K562 (cell line): Measurements from ENCODE around the gene PSMB10. TPM values are rescaled to one million over a fixed set of nuclear protein-coding genes. Genes with fewer than 3 reads are reported as not detected.
A peak's percentile ranks its signal among the peaks of the same experiment; 100 is the strongest.

Source experiments
- BCOR ChIP-seq: fragments of 450-650 bp; IDR thresholded peaks from 2 replicates; pipeline ENCODE4 v1.6.1; 2016
- BHLHE40 ChIP-seq: IDR thresholded peaks from 2 replicates; pipeline ENCODE4 v1.6.1; 2011; ENCODE audit warnings: low read length, improper control_type of control experiment
- CSDE1 ChIP-seq, 2 experiments: fragments of 450-650 bp; IDR thresholded peaks; 2 replicates each; pipeline ENCODE4 v1.6.1; 2016; ENCODE audit warnings: mild to moderate bottlenecking in 1 of 2
- ELF1 ChIP-seq: fragments of 200-800 bp; sonication (Bioruptor generic); IDR thresholded peaks from 2 replicates; pipeline ENCODE4 v1.6.1; 2016; ENCODE audit warnings: missing genetic modification characterization, missing compliant biosample characterization
- HMGN3 ChIP-seq: IDR thresholded peaks from 2 replicates; pipeline ENCODE4 v1.6.1; 2011; ENCODE audit warnings: borderline replicate concordance, low read depth, mild to moderate bottlenecking, mixed read lengths, low read length; ENCODE audit not compliant: insufficient read length; ENCODE audit errors: extremely low read depth
- IFI16 ChIP-seq: fragments of 250-450 bp; sonication (Bioruptor Pico); IDR thresholded peaks from 2 replicates; pipeline ENCODE4 v2.1.2; 2022; ENCODE audit warnings: mild to moderate bottlenecking, inconsistent platforms
- KAT8 ChIP-seq: fragments of 450-650 bp; IDR thresholded peaks from 2 replicates; pipeline ENCODE4 v1.6.1; 2016; ENCODE audit warnings: low read depth, mild to moderate bottlenecking
- MAX ChIP-seq: sonication (generic); formaldehyde crosslinking; IDR thresholded peaks from 2 replicates; pipeline ENCODE4 v1.9.0; 2022; ENCODE audit warnings: mild to moderate bottlenecking, missing genetic modification reagents
- NCOA2 ChIP-seq, 2 experiments: fragments of 450-650 bp; IDR thresholded peaks; 2 replicates each; pipeline ENCODE4 v1.6.1; 2018; ENCODE audit warnings: mild to moderate bottlenecking in 2 of 2, moderate library complexity in 1 of 2; ENCODE audit not compliant: partially characterized antibody in 2 of 2
- NFE2 ChIP-seq: IDR thresholded peaks from 2 replicates; pipeline ENCODE4 v1.6.1; 2014; ENCODE audit warnings: antibody characterized with exemption, low read depth
- PURB ChIP-seq: sonication (generic); formaldehyde crosslinking; IDR thresholded peaks from 2 replicates; pipeline ENCODE4 v1.9.0; 2021; ENCODE audit warnings: low read depth, mild to moderate bottlenecking, missing genetic modification reagents
- REST ChIP-seq, 2 experiments: fragments of 450-650 bp; formaldehyde crosslinking in 1 of 2; IDR thresholded peaks; 2 replicates each; pipeline versions ENCODE4 v1.4.0 to v1.6.1; 2014 to 2020; ENCODE audit warnings: mild to moderate bottlenecking in 2 of 2, borderline replicate concordance in 1 of 2, low read depth in 1 of 2
- RFX1 ChIP-seq: fragments of 450-650 bp; IDR thresholded peaks from 2 replicates; pipeline ENCODE4 v1.6.1; 2016; ENCODE audit warnings: mild to moderate bottlenecking, moderate library complexity
- ZFP30 ChIP-seq: fragments of 250-450 bp; sonication (Bioruptor Pico); IDR thresholded peaks from 2 replicates; pipeline ENCODE4 v1.8.0; 2022; ENCODE audit warnings: moderate library complexity, mild to moderate bottlenecking, inconsistent platforms, borderline replicate concordance
- ZNF253 ChIP-seq: fragments of 250-450 bp; sonication (Bioruptor Pico); conservative IDR thresholded peaks from 2 replicates; pipeline ENCODE4 v1.6.1; 2021; ENCODE audit warnings: mild to moderate bottlenecking
- ZNF263 ChIP-seq: sonication (generic); formaldehyde crosslinking; IDR thresholded peaks from 2 replicates; pipeline ENCODE4 v1.8.0; 2022; ENCODE audit warnings: mild to moderate bottlenecking, missing genetic modification reagents, borderline replicate concordance
- ZNF324 ChIP-seq: fragments of 250-450 bp; sonication (Bioruptor Pico); IDR thresholded peaks from 2 replicates; pipeline ENCODE4 v1.4.0; 2020; ENCODE audit warnings: mild to moderate bottlenecking
- ZNF507 ChIP-seq: conservative IDR thresholded peaks from 2 replicates; pipeline ENCODE4 v1.6.1; 2017; ENCODE audit warnings: missing genetic modification characterization, missing compliant biosample characterization
- polyA plus RNA-seq, 8 experiments: library from polyadenylated mRNA; depleted of rRNA in 4 of 8; stranded (reverse) in 5 of 8; unstranded in 3 of 8; fragments of >200 nt; fragmentation: Nextera tagmentation in 2 of 8; fragmentation: Illumina TruSeq in 1 of 8; extraction: Ambion mirVana in 2 of 8; extraction: Trizol in 1 of 8; gene quantifications; 2 replicates each; pipeline versions ENCODE4 v1.2.1 to v1.2.3, GENCODE V29; 2011 to 2014; ENCODE audit warnings: inconsistent platforms in 1 of 8, missing spikeins in 1 of 8
- total RNA-seq, 7 experiments: library from RNA; depleted of rRNA in 6 of 7; stranded (reverse); fragments of >200 nt in 6 of 7; fragmentation: Illumina TruSeq in 2 of 7; extraction: Trizol in 2 of 7; gene quantifications; 2 replicates each; pipeline versions ENCODE4 v1.2.1 to v1.2.3, GENCODE V29; 2011 to 2021; ENCODE audit warnings: low replicate concordance in 1 of 7

Gene PSMB10
- total and polyA plus RNA-seq, 9 of the 15 experiments (the other 6 are each of a cell fraction or from before 2014, with no cell fraction given) = 11.7 to 105 (median 51.0) TPM

GRCh38 chr16:67968400-67969253 lies 32.0 kb upstream of the PSMB10 start, which contains the start of gene SLC12A4 (continued):
- TF ChIP-seq ELF1 (tag) (no peak), RFX1 (no peak), KAT8 (no peak), NFE2 (no peak), ZNF507 (tag) (no peak), REST (IDR thresholded peaks at IDR 0.05; ENCODE audit: borderline replicate concordance) (no peak), REST (CRISPR knock-in tag; IDR thresholded peaks at IDR 0.05; ENCODE audit: low read depth) (no peak), MAX (CRISPR knock-in tag) (no peak; the same call in 1 of the 2 replicates), CSDE1 (IDR thresholded peaks at IDR 0.05) (no peak), ZNF253 (no peak), PURB (CRISPR knock-in tag) (no peak), BHLHE40 (no peak), BCOR (peak; percentile 99), ZNF263 (CRISPR knock-in tag) (peak; percentile 97), NCOA2 (IDR thresholded peaks at IDR 0.05; ENCODE audit: partially characterized antibody in 2 of 2) (no peak), HMGN3 (peak; percentile 86), ZNF324 (CRISPR knock-in tag) (no peak), IFI16 (CRISPR knock-in tag) (no peak), ZFP30 (CRISPR knock-in tag) (no peak)
